GM10266 (cell line): Measurements from ENCODE around the gene ITGA2.

Experiments used
- DNase-seq: peaks from one replicate; pipeline ENCODE4 v3.0.0; 2012; ENCODE audit errors: extremely low spot score
- CTCF ChIP-seq: IDR thresholded peaks from 2 replicates; pipeline ENCODE4 v1.5.1; 2012; ENCODE audit warnings: mild to moderate bottlenecking, low read depth; ENCODE audit not compliant: control insufficient read depth, insufficient read depth; ENCODE audit errors: missing control alignments

ITGA2 gene

GRCh38 chr5:53068291-53068836, 79.2 kb downstream of the ITGA2 start:
- DNase-seq = no peak

GRCh38 chr5:53069626-53070025, 80.5 kb downstream of the ITGA2 start:
- no peak for DNase-seq
- TF ChIP-seq CTCF = no peak

More at GRCh38 chr5:53068291-53068836, 79.2 kb downstream of the ITGA2 start:
- no peak for TF ChIP-seq CTCF

GRCh38 chr5:53071298-53071697, 82.1 kb downstream of the ITGA2 start:
- no peak for TF ChIP-seq CTCF
- DNase-seq = no peak

- TF ChIP-seq CTCF = no peak
- DNase-seq = no peak
Observed at GRCh38 chr5:53071738-53072137, 82.6 kb downstream of the ITGA2 start.

- TF ChIP-seq CTCF = no peak
- DNase-seq = no peak
Observed at GRCh38 chr5:53073348-53073747, 84.2 kb downstream of the ITGA2 start.

- DNase-seq = no peak
- TF ChIP-seq CTCF = no peak
Observed at GRCh38 chr5:53076014-53076583, 86.9 kb downstream of the ITGA2 start.

- DNase-seq = no peak
- no peak for TF ChIP-seq CTCF
Observed at GRCh38 chr5:53080271-53080670, 91.1 kb downstream of the ITGA2 start.
